NCI-H524 treated with DMSO at 0.1 percent for 48 hours (cell line): Measurements from ENCODE around the gene PTPRS.

Experiments
- DNase-seq: peaks from one replicate; lab custom pipeline; 2025; lab: John Stamatoyannopoulos, UW

Gene PTPRS

GRCh38 chr19:5355076-5355475 lies 14.5 kb upstream of the PTPRS start:
- DNase-seq, result no peak

GRCh38 chr19:5354403-5354802 lies 13.8 kb upstream of the PTPRS start:
- DNase-seq, result no peak

GRCh38 chr19:5352229-5352763 lies 11.7 kb upstream of the PTPRS start:
- DNase-seq, result no peak

GRCh38 chr19:5351731-5352228 lies 11.2 kb upstream of the PTPRS start:
- DNase-seq, result no peak

- peak; percentile 37 for DNase-seq
Observed at GRCh38 chr19:5349041-5349440, 8.4 kb upstream of the PTPRS start.

- no peak for DNase-seq
Observed at GRCh38 chr19:5345895-5346386, 5.3 kb upstream of the PTPRS start.

GRCh38 chr19:5343848-5344247 lies 3.2 kb upstream of the PTPRS start:
- no peak for DNase-seq

- DNase-seq, result no peak
Observed at GRCh38 chr19:5342573-5343201, 2.1 kb upstream of the PTPRS start.

GRCh38 chr19:5341981-5342380 lies 1.4 kb upstream of the PTPRS start:
- DNase-seq, result no peak

- no peak for DNase-seq
Observed at GRCh38 chr19:5341448-5341820, 822 bp upstream of the PTPRS start.

- DNase-seq, result no peak
Observed at GRCh38 chr19:5339950-5340636, 519 bp downstream of the PTPRS start.

GRCh38 chr19:5339198-5339949 lies 1.2 kb downstream of the PTPRS start:
- no peak for DNase-seq

GRCh38 chr19:5338656-5339197 lies 1.9 kb downstream of the PTPRS start:
- DNase-seq, result peak; percentile 35

GRCh38 chr19:5337708-5338655 lies 2.6 kb downstream of the PTPRS start:
- DNase-seq, result no peak

GRCh38 chr19:5337126-5337525 lies 3.5 kb downstream of the PTPRS start:
- no peak for DNase-seq

GRCh38 chr19:5336195-5336965 lies 4.2 kb downstream of the PTPRS start:
- no peak for DNase-seq

GRCh38 chr19:5335593-5335992 lies 5.0 kb downstream of the PTPRS start:
- DNase-seq, result no peak

- no peak for DNase-seq
Observed at GRCh38 chr19:5334824-5335500, 5.7 kb downstream of the PTPRS start.

GRCh38 chr19:5334366-5334739 lies 6.3 kb downstream of the PTPRS start:
- no peak for DNase-seq
